ENCODE measurements around the gene ERCC8. TPM values are rescaled to one million over a fixed set of nuclear protein-coding genes. Genes with fewer than 3 reads are reported as not detected.

The ERCC8 gene
- total RNA-seq, 1 experiment from 2014 or later: 15.1 TPM

GRCh38 chr5:60842871-60843385, 101.9 kb downstream of the ERCC8 start:
- DNase-seq (ENCODE audit: low read depth, low spot score) (no peak), ATAC-seq (no peak)
- H3K27me3 ChIP-seq (ENCODE audit: insufficient read depth, low read length): no peaks in the 10 kb centered on the region
- ChIA-PET POLR2A (interaction anchor here (1.1 to 1.2 kb wide), 2 partner anchors 11 to 143 kb away, joined by 3 read pairs; partner anchors contain the start of gene DEPDC1B), RAD21 (ENCODE audit: low non-redundant PET in 1 of 2, low total read pairs in 2 of 2, uncharacterized antibody in 2 of 2, unreplicated experiment in 2 of 2) (no interaction called here), CTCF (no interaction called here)
- intact Hi-C loops (cut with micrococcal nuclease): loop anchor here (5.0 kb wide), 2 partner anchors 61 to 141 kb away; partner anchors contain the start of gene DEPDC1B
- H2AFZ ChIP-seq (ENCODE audit: low read depth, low read length, poor library complexity, severe bottlenecking): no peak overlapping the region
- H3K27ac ChIP-seq (ENCODE audit: low read depth, low read length): peak overlapping the region; percentile 59; the same call in 1 of the 2 replicates
- no peaks in the 10 kb centered on the region for H4K20me1 ChIP-seq (ENCODE audit: insufficient read depth)
- peaks cover 0 to 12% of the 10 kb centered on the region in 2 experiments; a peak in 3 of 4 replicates for H3K4me1 ChIP-seq (ENCODE audit: control insufficient read depth in 1 of 2, insufficient read depth in 2 of 2, low read length in 2 of 2)
- no TSS peak for BruUV-seq (replicated peaks)
- peak overlapping the region; percentile 80 for H3K9ac ChIP-seq (ENCODE audit: low read length)
- H3K9me2 ChIP-seq (ENCODE audit: insufficient read depth): no peaks in the 10 kb centered on the region
- peaks cover 31% of the 10 kb centered on the region; the same call in 1 of the 2 replicates for H3K79me2 ChIP-seq (ENCODE audit: insufficient read depth, low read length)
- H3K36me3 ChIP-seq (ENCODE audit: control insufficient read depth in 1 of 2, insufficient read depth in 2 of 2, low read length in 2 of 2): no peaks in the 10 kb centered on the region
- no peak for TF ChIP-seq ZFX (IDR thresholded peaks at IDR 0.05)
- TF ChIP-seq ZBTB33 (IDR thresholded peaks at IDR 0.05; ENCODE audit: extremely low read depth, insufficient replicate concordance, low read length): no peak
- TF ChIP-seq FOSL1 (IDR thresholded peaks at IDR 0.05; ENCODE audit: low read depth): no peak
- no peak for TF ChIP-seq YY1 (IDR thresholded peaks at IDR 0.05; ENCODE audit: extremely low read depth, insufficient replicate concordance, low read depth, low read length)
- no peak for TF ChIP-seq ELF1 (IDR thresholded peaks at IDR 0.05; ENCODE audit: borderline replicate concordance, low read depth)
- no peak for TF ChIP-seq POLR2AphosphoS5 (IDR thresholded peaks at IDR 0.05; ENCODE audit: low read depth, low read length)
- no peak for TF ChIP-seq TCF7L2 (IDR thresholded peaks at IDR 0.05; ENCODE audit: borderline replicate concordance, extremely low read depth, insufficient read depth, insufficient read length)
- TF ChIP-seq SP1 (IDR thresholded peaks at IDR 0.05; ENCODE audit: low read depth): no peak
- no peak for TF ChIP-seq POLR2A (IDR thresholded peaks at IDR 0.05; ENCODE audit: borderline replicate concordance, extremely low read depth, insufficient read depth, insufficient read length)
- no peak for TF ChIP-seq REST (IDR thresholded peaks at IDR 0.05; ENCODE audit: low read depth)
- TF ChIP-seq EZH2 (IDR thresholded peaks at IDR 0.05): no peak
- no peak for TF ChIP-seq JUND (IDR thresholded peaks at IDR 0.05)
- no peak for TF ChIP-seq CTCF (IDR thresholded peaks at IDR 0.05 in 2 of 3, conservative IDR thresholded peaks at IDR 0.05 in 1 of 3; ENCODE audit: borderline replicate concordance in 1 of 3, insufficient read depth in 1 of 3, low read depth in 2 of 3, low read length in 2 of 3)
- TF ChIP-seq CBX3 (IDR thresholded peaks at IDR 0.05; ENCODE audit: low read depth): no peak
- TF ChIP-seq SIN3A (IDR thresholded peaks at IDR 0.05; ENCODE audit: low read depth): no peak
- no peak for TF ChIP-seq EZH2phosphoT487 (IDR thresholded peaks at IDR 0.05; ENCODE audit: borderline replicate concordance)
- no peak for TF ChIP-seq ATF3 (IDR thresholded peaks at IDR 0.05)
- no peak for TF ChIP-seq MAX (IDR thresholded peaks at IDR 0.05)
- H3K9me3 ChIP-seq (ENCODE audit: control insufficient read depth in 1 of 2, insufficient read depth in 1 of 2, low read depth in 1 of 2, low read length in 2 of 2): no peaks in the 10 kb centered on the region
- H3K4me3 ChIP-seq (replicated peaks in 1 of 2; ENCODE audit: low read depth in 1 of 2, low read length in 2 of 2): peak overlapping the region; percentile 74 to 84
- peak overlapping the region; percentile 93 for H3K4me2 ChIP-seq (ENCODE audit: low read length)
